Psoas muscle (tissue), 8 donors: ENCODE measurements around the gene GADD45GIP1. TPM values are rescaled to one million over a fixed set of nuclear protein-coding genes. Genes with fewer than 3 reads are reported as not detected.

Experiments used
- ATAC-seq, 4 donors: fragments of 200-7000 bp; cut with Tn5 transposase; one replicate each; pipeline ENCODE4 v1.9.1; 2020; ENCODE audit warnings: moderate library complexity in 3 of 4, mild to moderate bottlenecking in 2 of 4
- DNase-seq, 2 donors: peaks; one replicate each; pipeline ENCODE4 v3.0.0-alpha.2; 2020
- H3K27ac ChIP-seq: fragments of 200-600 bp; one replicate; pipeline ENCODE4 v1.8.0; 2022
- H3K27me3 ChIP-seq, 3 donors: fragments of 200-600 bp in 1 of 3; one replicate each; pipeline versions ENCODE4 v1.6.1 to v1.8.0; 2013 to 2022; ENCODE audit warnings: low read length in 2 of 3, mild to moderate bottlenecking in 2 of 3, moderate library complexity in 1 of 3; ENCODE audit not compliant: insufficient read depth in 3 of 3
- H3K36me3 ChIP-seq, 2 donors: fragments of 200-600 bp in 1 of 2; one replicate each; pipeline versions ENCODE4 v1.6.1 to v1.8.0; 2013 to 2022; ENCODE audit warnings: low read depth in 1 of 2, mild to moderate bottlenecking in 1 of 2, moderate library complexity in 1 of 2; ENCODE audit not compliant: insufficient read depth in 1 of 2
- H3K4me1 ChIP-seq: fragments of 200-600 bp; one replicate; pipeline ENCODE4 v1.8.0; 2022
- H3K4me3 ChIP-seq: fragments of 200-600 bp; one replicate; pipeline ENCODE4 v1.8.0; 2022; ENCODE audit warnings: mild to moderate bottlenecking
- H3K9me3 ChIP-seq: fragments of 200-600 bp; one replicate; pipeline ENCODE4 v1.8.0; 2022
- WGBS, 3 donors: extraction: QIAGEN DNeasy Blood & Tissue Kit; methylation state at CpG; one replicate each; pipeline versions ENCODE4 v1.1.6 to v1.1.7; 2013; 5-methylcytosine and 5-hydroxymethylcytosine counted together
- intact Hi-C, 2 donors: fragments of 100-400 bp; cut with DNase I; formaldehyde crosslinking; loops; one replicate each; pipeline versions ENCODE4 v1.11.0 to v1.14.2; 2022
- polyA plus RNA-seq, 3 donors: library from polyadenylated mRNA; stranded (reverse); fragments of 200-250 nt; gene quantifications; one replicate each; pipeline ENCODE4 v1.2.3, GENCODE V29; 2013
- total RNA-seq, 4 donors: library from RNA; stranded (reverse); fragmentation: NEBNext Ultra II Directional in 2 of 4; extraction: Animal tissue kit (Norgen Biotek cat#: 25700) in 2 of 4; gene quantifications; one replicate each; pipeline versions ENCODE4 v1.2.1 to v1.2.4, GENCODE V29; 2021 to 2023
- TF ChIP-seq, protein P1 (sequence below): fragments of 200-600 bp; IDR thresholded peaks from one replicate; pipeline ENCODE4 v1.8.0; 2022; ENCODE audit warnings: antibody characterized with exemption
- donor health status: healthy with polysubstance abuse.
- donor health status: DM: no; HTN: no; CAD: no; lungs with moderate emphysema.
- donor health status: Bipolar disorder and iron deficiency.
- donor health status: healthy.
- donor health status: DM: yes; HTN: yes; CAD: no.
- donor health status: DM: no; HTN: no; CAD: no.
- donor health status: DM: no; HTN: no; CAD: no.
- donor health status: DM: yes; HTN: yes; CAD: no.

GADD45GIP1 gene
- total and polyA plus RNA-seq, 7 donors: 22.4 to 119 (median 35.6) TPM

DNA sequence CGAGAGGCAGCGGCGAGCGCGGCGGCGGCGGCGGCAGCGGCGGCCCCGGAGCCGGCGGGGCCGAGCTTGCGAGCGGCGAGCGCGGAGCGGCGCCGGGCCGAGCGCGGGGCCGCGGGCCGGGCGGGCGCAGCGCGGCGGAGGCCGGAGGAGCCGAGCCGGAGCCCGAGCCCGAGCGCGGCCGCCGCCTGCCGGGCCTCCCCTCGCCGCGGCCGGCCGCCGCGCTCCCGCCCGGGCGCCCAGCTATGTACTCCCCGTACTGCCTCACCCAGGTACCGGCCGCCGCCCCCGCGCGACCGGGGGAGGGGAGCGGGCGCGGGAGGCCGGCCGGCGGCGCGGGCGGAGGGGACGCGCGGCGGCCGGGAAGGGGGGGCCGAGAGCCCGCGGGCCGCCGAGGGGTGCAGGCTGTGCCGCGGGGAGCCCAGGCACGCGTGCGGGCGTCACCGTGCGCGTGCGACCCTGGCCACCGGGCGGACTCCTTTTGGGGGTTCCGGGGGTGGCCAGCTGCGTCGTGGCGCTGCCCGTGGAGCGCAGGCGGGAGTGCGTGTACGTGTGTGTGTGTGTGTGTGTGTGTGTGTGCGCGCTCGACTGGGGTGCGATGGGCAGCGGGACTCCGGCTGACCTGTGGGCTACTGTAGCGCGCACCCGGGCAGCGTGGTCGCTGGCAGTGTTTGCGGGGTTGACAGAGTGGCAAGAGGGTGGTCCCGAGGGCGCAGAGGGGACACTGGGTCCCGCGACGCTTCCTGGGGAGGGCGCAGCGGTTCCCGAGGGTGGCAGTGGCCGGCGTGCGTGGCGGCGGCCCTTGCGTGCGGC is 38.8 kb upstream of the GADD45GIP1 start:
- Histone ChIP-seq H3K36me3 (peaks cover 0 to 5% of the 10 kb centered on the region in 2 donors), H3K4me3 (peak overlapping the region; percentile 95), H3K9me3 (no peaks in the 10 kb centered on the region), H3K27ac (peak overlapping the region; percentile 99), H3K4me1 (peaks cover 36% of the 10 kb centered on the region), H3K27me3 (no peaks in the 10 kb centered on the region)
- peak; percentile 35 to 43 (median 40) for ATAC-seq
- peak in 1 of 2 donors; percentile 83 for DNase-seq
- TF ChIP-seq, protein P1, sequence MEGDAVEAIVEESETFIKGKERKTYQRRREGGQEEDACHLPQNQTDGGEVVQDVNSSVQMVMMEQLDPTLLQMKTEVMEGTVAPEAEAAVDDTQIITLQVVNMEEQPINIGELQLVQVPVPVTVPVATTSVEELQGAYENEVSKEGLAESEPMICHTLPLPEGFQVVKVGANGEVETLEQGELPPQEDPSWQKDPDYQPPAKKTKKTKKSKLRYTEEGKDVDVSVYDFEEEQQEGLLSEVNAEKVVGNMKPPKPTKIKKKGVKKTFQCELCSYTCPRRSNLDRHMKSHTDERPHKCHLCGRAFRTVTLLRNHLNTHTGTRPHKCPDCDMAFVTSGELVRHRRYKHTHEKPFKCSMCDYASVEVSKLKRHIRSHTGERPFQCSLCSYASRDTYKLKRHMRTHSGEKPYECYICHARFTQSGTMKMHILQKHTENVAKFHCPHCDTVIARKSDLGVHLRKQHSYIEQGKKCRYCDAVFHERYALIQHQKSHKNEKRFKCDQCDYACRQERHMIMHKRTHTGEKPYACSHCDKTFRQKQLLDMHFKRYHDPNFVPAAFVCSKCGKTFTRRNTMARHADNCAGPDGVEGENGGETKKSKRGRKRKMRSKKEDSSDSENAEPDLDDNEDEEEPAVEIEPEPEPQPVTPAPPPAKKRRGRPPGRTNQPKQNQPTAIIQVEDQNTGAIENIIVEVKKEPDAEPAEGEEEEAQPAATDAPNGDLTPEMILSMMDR: no peak
- intact Hi-C loops: loop anchor here in 1 of 2 donors (2.0 to 5.0 kb wide), 2 partner anchors 23 to 36 kb away; no protein-coding TSS in a partner anchor
- 0 to 1% (median 0%) methylated on average over 26 to 129 of the region's 129 CpGs for WGBS, 3 donors

- TF ChIP-seq, protein P1: no peak
- intact Hi-C loops: loop anchor here in 1 of 2 donors (5.0 kb wide), 1 partner anchor 37 kb away; no protein-coding TSS in a partner anchor
- peak within 1 kb of the TSS; percentile 95 for H3K4me3 ChIP-seq
- 9 to 25% (median 18%) methylated on average over 42 to 83 of the region's 84 CpGs for WGBS, 3 donors
- peak within 1 kb of the TSS; percentile 99 for H3K27ac ChIP-seq
- DNase-seq: peak; percentile 79 to 89
- H3K4me1 ChIP-seq: peaks cover 28% of the 10 kb centered on the region
- peak; percentile 34 to 43 (median 38) for ATAC-seq
- H3K9me3 ChIP-seq: no peaks in the 10 kb centered on the region
- H3K27me3 ChIP-seq: no peaks in the 10 kb centered on the region
- peaks cover 0 to 5% of the 10 kb centered on the region in 2 donors for H3K36me3 ChIP-seq
Measured at GRCh38 chr19:12994701-12995595, 37.9 kb upstream of the GADD45GIP1 start, which contains the start of gene NFIX. Gene NFIX, plus strand, starts transcription at chr19:12995475. Its CDS starts 363 bp downstream, at chr19:12995838.

DNA sequence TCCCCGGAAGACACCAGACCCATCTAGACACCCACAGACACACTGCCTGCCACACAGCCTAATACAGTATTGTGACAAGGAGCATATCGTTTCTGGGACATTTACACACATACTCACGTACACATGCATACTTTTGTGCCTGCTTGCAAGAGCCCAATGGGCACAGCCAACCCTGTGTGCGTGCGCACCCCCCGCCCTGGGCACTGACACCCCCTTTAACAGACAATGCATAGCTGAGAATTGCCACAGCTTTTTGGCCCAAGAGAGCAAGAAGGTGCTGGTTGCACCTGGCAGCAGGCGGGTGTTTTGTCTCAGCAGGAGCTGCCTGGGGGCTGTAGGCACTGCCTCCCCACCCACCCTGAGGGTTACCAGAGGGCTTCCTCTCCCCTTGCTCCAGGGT is 36.5 kb upstream of the GADD45GIP1 start:
- TF ChIP-seq, protein P1: no peak
- Histone ChIP-seq H3K9me3 (no peaks in the 10 kb centered on the region), H3K27me3 (no peaks in the 10 kb centered on the region), H3K36me3 (peaks cover 0 to under 1% of the 10 kb centered on the region in 2 donors), H3K4me3 (no peak overlapping the region), H3K4me1 (peaks cover 14% of the 10 kb centered on the region), H3K27ac (peak overlapping the region; percentile 85)
- DNase-seq (no peak), ATAC-seq (no peak)
- intact Hi-C loops: no loop called here
- whole genome bisulfite sequencing, 3 donors: 81 to 93% (median 84%) methylated on average over 7 of the region's 7 CpGs

- no peak for DNase-seq
- peaks cover 6% of the 10 kb centered on the region for H3K4me1 ChIP-seq
- no peaks in the 10 kb centered on the region for H3K36me3 ChIP-seq
- intact Hi-C loops: no loop called here
- WGBS, 3 donors: 93 to 96% (median 94%) methylated on average over 11 of the region's 11 CpGs
- peak overlapping the region; percentile 85 for H3K27ac ChIP-seq
- no peaks in the 10 kb centered on the region for H3K27me3 ChIP-seq
- H3K4me3 ChIP-seq: no peak overlapping the region
- ATAC-seq: no peak
- TF ChIP-seq, protein P1: no peak
- H3K9me3 ChIP-seq: no peaks in the 10 kb centered on the region
Measured at GRCh38 chr19:12992729-12993128, 35.7 kb upstream of the GADD45GIP1 start.
